Activated CD4-positive, alpha-beta memory T cell treated with anti-CD3 and anti-CD28 coated beads for 36 hours (primary cell): ENCODE results near the gene TMEM198. TPM values are rescaled to one million over a fixed set of nuclear protein-coding genes. Genes with fewer than 3 reads are reported as not detected.

Experiments used
- CTCF ChIA-PET: fragments of 350-600 bp; sonication (Branson Sonifier 250); formaldehyde crosslinking; loops from one replicate; lab custom pipeline; 2021; ENCODE audit warnings: antibody characterized with exemption, inconsistent platforms; lab: Charles Lee
- POLR2A ChIA-PET: fragments of 350-600 bp; sonication (Branson Sonifier 250); formaldehyde crosslinking; loops from one replicate; lab custom pipeline; 2021; ENCODE audit warnings: antibody characterized with exemption; lab: Charles Lee
- DNase-seq: peaks from one replicate; pipeline ENCODE4 v3.0.0-alpha.2; 2020
- H3K27ac Mint-ChIP-seq: one replicate; pipeline ENCODE4 v1.8.0; 2021; ENCODE audit warnings: mixed read lengths
- H3K27me3 Mint-ChIP-seq: one replicate; pipeline ENCODE4 v1.8.0; 2021; ENCODE audit warnings: mixed read lengths
- H3K36me3 Mint-ChIP-seq: one replicate; pipeline ENCODE4 v1.8.0; 2021; ENCODE audit warnings: mixed read lengths
- H3K4me1 Mint-ChIP-seq: one replicate; pipeline ENCODE4 v1.8.0; 2021; ENCODE audit warnings: low read depth, mixed read lengths
- H3K4me3 Mint-ChIP-seq: one replicate; pipeline ENCODE4 v1.8.0; 2021; ENCODE audit warnings: mild to moderate bottlenecking, mixed read lengths
- H3K9me3 Mint-ChIP-seq: one replicate; pipeline ENCODE4 v1.8.0; 2021; ENCODE audit warnings: mixed read lengths
- intact Hi-C: fragments of 100-400 bp; cut with micrococcal nuclease; formaldehyde crosslinking; loops from one replicate; pipeline ENCODE4 v1.15.1; 2023
- total RNA-seq, 2 experiments: library from RNA; stranded (reverse); gene quantifications; one replicate each; pipeline ENCODE4 v1.2.3, GENCODE V29; 2021

Gene TMEM198
- total RNA-seq, 2 experiments from 2014 or later, result 2.6 to 4.4 TPM

- H3K4me3 Mint-ChIP-seq, result no peak overlapping the region
- peaks cover 11% of the 10 kb centered on the region for H3K27me3 Mint-ChIP-seq
- H3K4me1 Mint-ChIP-seq, result no peaks in the 10 kb centered on the region
- ChIA-PET POLR2A (no interaction called here), CTCF (no interaction called here)
- DNase-seq, result no peak
- intact Hi-C loops, result no loop called here
- H3K27ac Mint-ChIP-seq, result no peak overlapping the region
- H3K9me3 Mint-ChIP-seq, result no peaks in the 10 kb centered on the region
- H3K36me3 Mint-ChIP-seq, result no peaks in the 10 kb centered on the region
Measured at GRCh38 chr2:219578811-219579613, 35.2 kb downstream of the TMEM198 start.

- H3K4me1 Mint-ChIP-seq, result no peaks in the 10 kb centered on the region
- no peak overlapping the region for H3K4me3 Mint-ChIP-seq
- POLR2A ChIA-PET, result no interaction called here
- no peaks in the 10 kb centered on the region for H3K9me3 Mint-ChIP-seq
- CTCF ChIA-PET, result no interaction called here
- no peak overlapping the region for H3K27ac Mint-ChIP-seq
- H3K27me3 Mint-ChIP-seq, result peaks cover 14% of the 10 kb centered on the region
- H3K36me3 Mint-ChIP-seq, result no peaks in the 10 kb centered on the region
- DNase-seq, result no peak
- intact Hi-C loops, result no loop called here
Measured at GRCh38 chr2:219581346-219581745, 37.5 kb downstream of the TMEM198 start.

GRCh38 chr2:219591091-219591490 lies 47.3 kb downstream of the TMEM198 start:
- ChIA-PET CTCF (interaction anchor here (0.9 to 1.5 kb wide), 3 partner anchors 8 to 51 kb away, joined by 3 read pairs; partner anchors contain the start of genes CHPF and TMEM198), POLR2A (no interaction called here)
- no peaks in the 10 kb centered on the region for H3K9me3 Mint-ChIP-seq
- intact Hi-C loops, result no loop called here
- H3K4me1 Mint-ChIP-seq, result no peaks in the 10 kb centered on the region
- H3K4me3 Mint-ChIP-seq, result no peak overlapping the region
- no peak overlapping the region for H3K27ac Mint-ChIP-seq
- no peaks in the 10 kb centered on the region for H3K36me3 Mint-ChIP-seq
- DNase-seq, result no peak
- peaks cover 8% of the 10 kb centered on the region for H3K27me3 Mint-ChIP-seq

GRCh38 chr2:219592736-219593135 lies 48.9 kb downstream of the TMEM198 start:
- CTCF ChIA-PET, result interaction anchor here (0.6 kb wide), 1 partner anchor 32 kb away, joined by 3 read pairs; no protein-coding TSS in a partner anchor
- Mint-ChIP-seq H3K4me3 (no peak overlapping the region), H3K36me3 (no peaks in the 10 kb centered on the region), H3K9me3 (no peaks in the 10 kb centered on the region), H3K27me3 (peaks cover 6% of the 10 kb centered on the region), H3K27ac (no peak overlapping the region), H3K4me1 (no peaks in the 10 kb centered on the region)
- intact Hi-C loops, result no loop called here
- POLR2A ChIA-PET, result no interaction called here
- no peak for DNase-seq

GRCh38 chr2:219593154-219593553 lies 49.3 kb downstream of the TMEM198 start:
- Mint-ChIP-seq H3K27me3 (peaks cover 6% of the 10 kb centered on the region), H3K4me1 (peaks cover under 1% of the 10 kb centered on the region), H3K9me3 (no peaks in the 10 kb centered on the region), H3K4me3 (no peak overlapping the region), H3K36me3 (no peaks in the 10 kb centered on the region), H3K27ac (no peak overlapping the region)
- POLR2A ChIA-PET, result no interaction called here
- DNase-seq, result no peak
- CTCF ChIA-PET, result interaction anchor here (0.6 kb wide), 1 partner anchor 33 kb away, joined by 3 read pairs; no protein-coding TSS in a partner anchor
- intact Hi-C loops, result no loop called here

GRCh38 chr2:219595256-219595655 lies 51.4 kb downstream of the TMEM198 start:
- no peaks in the 10 kb centered on the region for H3K9me3 Mint-ChIP-seq
- no peak overlapping the region for H3K4me3 Mint-ChIP-seq
- peaks cover 4% of the 10 kb centered on the region for H3K27me3 Mint-ChIP-seq
- H3K27ac Mint-ChIP-seq, result no peak overlapping the region
- CTCF ChIA-PET, result interaction anchor here (1.0 kb wide), 1 partner anchor 46 kb away, joined by 3 read pairs; no protein-coding TSS in a partner anchor
- H3K4me1 Mint-ChIP-seq, result peaks cover 10% of the 10 kb centered on the region
- POLR2A ChIA-PET, result no interaction called here
- intact Hi-C loops, result no loop called here
- no peaks in the 10 kb centered on the region for H3K36me3 Mint-ChIP-seq
- DNase-seq, result no peak

GRCh38 chr2:219596954-219597551 lies 53.2 kb downstream of the TMEM198 start:
- DNase-seq, result no peak
- Mint-ChIP-seq H3K4me3 (peak overlapping the region; percentile 88), H3K4me1 (peaks cover 10% of the 10 kb centered on the region), H3K36me3 (peaks cover 6% of the 10 kb centered on the region), H3K27me3 (peaks cover 4% of the 10 kb centered on the region), H3K27ac (peak overlapping the region; percentile 93), H3K9me3 (no peaks in the 10 kb centered on the region)
- ChIA-PET POLR2A (interaction anchor here (0.9 to 1.6 kb wide), 3 partner anchors 54 to 209 kb away, joined by 4 to 8 read pairs (median 6); partner anchors contain the start of genes CHPF, DNPEP, GMPPA and TMEM198), CTCF (interaction anchor here (0.7 to 3.3 kb wide), 9 partner anchors 36 to 195 kb away, joined by 3 to 21 read pairs (median 4); partner anchors contain the start of genes CHPF and TMEM198)
- intact Hi-C loops, result loop anchor here (1.0 kb wide), 5 partner anchors 45 to 209 kb away; partner anchors contain the start of genes CHPF and GMPPA

- Mint-ChIP-seq H3K4me3 (peak within 1 kb of the TSS; percentile 88), H3K27ac (peak within 1 kb of the TSS; percentile 93), H3K4me1 (peaks cover 10% of the 10 kb centered on the region), H3K9me3 (no peaks in the 10 kb centered on the region), H3K36me3 (peaks cover 9% of the 10 kb centered on the region), H3K27me3 (peaks cover 4% of the 10 kb centered on the region)
- ChIA-PET POLR2A (interaction anchor here (0.8 to 1.6 kb wide), 5 partner anchors 13 to 343 kb away, joined by 3 to 8 read pairs (median 4); partner anchors contain the start of genes CHPF, DNPEP, GMPPA and TMEM198), CTCF (interaction anchor here (0.7 to 3.3 kb wide), 9 partner anchors 37 to 195 kb away, joined by 3 to 21 read pairs (median 4); partner anchors contain the start of genes CHPF and TMEM198)
- intact Hi-C loops, result loop anchor here (1.0 to 2.0 kb wide), 6 partner anchors 45 to 209 kb away; partner anchors contain the start of genes CHPF and GMPPA
- DNase-seq, result peak; percentile 96
Measured at GRCh38 chr2:219597552-219598307, 53.9 kb downstream of the TMEM198 start, which contains the start of gene STK11IP. Gene STK11IP, plus strand, starts transcription at chr2:219597857. Its CDS starts 263 bp downstream, at chr2:219598120.

GRCh38 chr2:219598308-219599078 lies 54.7 kb downstream of the TMEM198 start:
- Mint-ChIP-seq H3K4me3 (peak overlapping the region; percentile 88), H3K36me3 (peaks cover 9% of the 10 kb centered on the region), H3K9me3 (no peaks in the 10 kb centered on the region), H3K27ac (peak overlapping the region; percentile 93), H3K27me3 (peaks cover 4% of the 10 kb centered on the region), H3K4me1 (peaks cover 10% of the 10 kb centered on the region)
- intact Hi-C loops, result loop anchor here (2.0 kb wide), 1 partner anchor 44 kb away; no protein-coding TSS in a partner anchor
- no peak for DNase-seq
- ChIA-PET CTCF (interaction anchor here (1.5 to 3.3 kb wide), 2 partner anchors 44 to 57 kb away, joined by 5 to 21 read pairs; no protein-coding TSS in a partner anchor), POLR2A (interaction anchor here (0.8 to 1.6 kb wide), 4 partner anchors 12 to 344 kb away, joined by 3 to 8 read pairs (median 4); partner anchors contain the start of genes CHPF, GMPPA and TMEM198)
